ENCODE results near the gene CLIC4.
A peak's percentile ranks its signal among the peaks of the same experiment; 100 is the strongest.

The CLIC4 gene

GRCh38 chr1:24828183-24828886 is 83.1 kb downstream of the CLIC4 start:
- no peak for FAIRE-seq
- TF ChIP-seq CTCF (IDR thresholded peaks at IDR 0.05; ENCODE audit: insufficient read depth, missing control alignments): no peak
- no peak for DNase-seq (ENCODE audit: insufficient read length, low spot score)

- no peak for TF ChIP-seq CTCF (IDR thresholded peaks at IDR 0.05; ENCODE audit: insufficient read depth, missing control alignments)
- FAIRE-seq (no peak), DNase-seq (ENCODE audit: insufficient read length, low spot score) (no peak)
These were observed 83.6 kb downstream of the CLIC4 start for GRCh38 chr1:24828887-24829192.

GRCh38 chr1:24830680-24831272 is 85.5 kb downstream of the CLIC4 start:
- TF ChIP-seq CTCF (IDR thresholded peaks at IDR 0.05; ENCODE audit: insufficient read depth, missing control alignments): peak; percentile 90
- FAIRE-seq: no peak
- DNase-seq (ENCODE audit: insufficient read length, low spot score): no peak

- no peak for TF ChIP-seq CTCF (IDR thresholded peaks at IDR 0.05; ENCODE audit: insufficient read depth, missing control alignments)
- no peak for DNase-seq (ENCODE audit: insufficient read length, low spot score)
- no peak for FAIRE-seq
These were observed 96.3 kb downstream of the CLIC4 start for GRCh38 chr1:24841593-24841992.

GRCh38 chr1:24846671-24847070 is 101.4 kb downstream of the CLIC4 start:
- FAIRE-seq (no peak), DNase-seq (ENCODE audit: insufficient read length, low spot score) (no peak)
- no peak for TF ChIP-seq CTCF (IDR thresholded peaks at IDR 0.05; ENCODE audit: insufficient read depth, missing control alignments)

GRCh38 chr1:24847995-24848881 is 103.0 kb downstream of the CLIC4 start:
- peak; percentile 94 for TF ChIP-seq CTCF (IDR thresholded peaks at IDR 0.05; ENCODE audit: insufficient read depth, missing control alignments)
- FAIRE-seq (no peak), DNase-seq (ENCODE audit: insufficient read length, low spot score) (no peak)
